ENCODE results near the gene FRS3. TPM values are rescaled to one million over a fixed set of nuclear protein-coding genes. Genes with fewer than 3 reads are reported as not detected.

Gene FRS3
- total and polyA plus RNA-seq, 2 of the 8 experiments (the other 6 are each of a cell fraction or from before 2014, with no cell fraction given): 3.4 to 4.4 TPM

GRCh38 chr6:41726876-41727275 is 52.8 kb downstream of the FRS3 start:
- H4K91ac ChIP-seq (replicated peaks; ENCODE audit: insufficient read length, low read length): no peak overlapping the region
- no peak overlapping the region for H3K14ac ChIP-seq (ENCODE audit: insufficient read length)
- no peak overlapping the region for H4K5ac ChIP-seq (ENCODE audit: insufficient read length, low read depth, low read length)
- WGBS, 2 experiments (ENCODE audit: extremely low coverage in 1 of 2, insufficient coverage in 1 of 2, insufficient read length in 1 of 2, insufficient replicate concordance in 2 of 2, low coverage in 1 of 2, low lambda C conversion rate in 2 of 2, missing lambda C conversion rate in 1 of 2): 83% methylated on average over 7 of the region's 7 CpGs; no CpG with 5 or more reads in 1 of the 2 experiments
- H3K79me2 ChIP-seq (ENCODE audit: control insufficient read depth in 1 of 2, insufficient read depth in 2 of 2, low read length in 2 of 2): no peaks in the 10 kb centered on the region
- peaks cover 8 to 31% (median 19%) of the 10 kb centered on the region in 4 experiments for H3K4me1 ChIP-seq (replicated peaks in 1 of 4; ENCODE audit: control insufficient read depth in 3 of 4, insufficient read depth in 4 of 4, low read length in 3 of 4)
- no peaks in the 10 kb centered on the region for H3K79me1 ChIP-seq (ENCODE audit: low read depth, low read length)
- no peak overlapping the region for H2AK5ac ChIP-seq (ENCODE audit: low read depth, low read length)
- no peak overlapping the region for H3K56ac ChIP-seq (replicated peaks; ENCODE audit: insufficient read length, low read depth, low read length)
- no peak for TF ChIP-seq CHD1 (IDR thresholded peaks at IDR 0.05; ENCODE audit: low read depth, low read length)
- TF ChIP-seq CBX5 (IDR thresholded peaks at IDR 0.05; ENCODE audit: low read depth, low read length): no peak
- TF ChIP-seq KDM5A (IDR thresholded peaks at IDR 0.05; ENCODE audit: low read length): no peak
- TF ChIP-seq SIX5 (IDR thresholded peaks at IDR 0.05; ENCODE audit: low read depth, low read length): no peak
- no peak for TF ChIP-seq RFX5 (IDR thresholded peaks at IDR 0.05; ENCODE audit: borderline replicate concordance, low read depth, low read length)
- TF ChIP-seq EZH2 (IDR thresholded peaks at IDR 0.05; ENCODE audit: low read depth, low read length, severe bottlenecking): no peak
- TF ChIP-seq CHD2 (IDR thresholded peaks at IDR 0.05; ENCODE audit: low read length): no peak
- TF ChIP-seq GABPA (IDR thresholded peaks at IDR 0.05; ENCODE audit: borderline replicate concordance, insufficient read depth, low read length): no peak
- no peak for TF ChIP-seq BACH1 (IDR thresholded peaks at IDR 0.05; ENCODE audit: low read length)
- TF ChIP-seq, protein P1, sequence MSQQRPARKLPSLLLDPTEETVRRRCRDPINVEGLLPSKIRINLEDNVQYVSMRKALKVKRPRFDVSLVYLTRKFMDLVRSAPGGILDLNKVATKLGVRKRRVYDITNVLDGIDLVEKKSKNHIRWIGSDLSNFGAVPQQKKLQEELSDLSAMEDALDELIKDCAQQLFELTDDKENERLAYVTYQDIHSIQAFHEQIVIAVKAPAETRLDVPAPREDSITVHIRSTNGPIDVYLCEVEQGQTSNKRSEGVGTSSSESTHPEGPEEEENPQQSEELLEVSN (IDR thresholded peaks at IDR 0.05): no peak
- TF ChIP-seq, protein P2, sequence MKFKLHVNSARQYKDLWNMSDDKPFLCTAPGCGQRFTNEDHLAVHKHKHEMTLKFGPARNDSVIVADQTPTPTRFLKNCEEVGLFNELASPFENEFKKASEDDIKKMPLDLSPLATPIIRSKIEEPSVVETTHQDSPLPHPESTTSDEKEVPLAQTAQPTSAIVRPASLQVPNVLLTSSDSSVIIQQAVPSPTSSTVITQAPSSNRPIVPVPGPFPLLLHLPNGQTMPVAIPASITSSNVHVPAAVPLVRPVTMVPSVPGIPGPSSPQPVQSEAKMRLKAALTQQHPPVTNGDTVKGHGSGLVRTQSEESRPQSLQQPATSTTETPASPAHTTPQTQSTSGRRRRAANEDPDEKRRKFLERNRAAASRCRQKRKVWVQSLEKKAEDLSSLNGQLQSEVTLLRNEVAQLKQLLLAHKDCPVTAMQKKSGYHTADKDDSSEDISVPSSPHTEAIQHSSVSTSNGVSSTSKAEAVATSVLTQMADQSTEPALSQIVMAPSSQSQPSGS (IDR thresholded peaks at IDR 0.05; ENCODE audit: low read length): no peak
- TF ChIP-seq SIRT6 (IDR thresholded peaks at IDR 0.05; ENCODE audit: low read length): no peak
- H3K23ac ChIP-seq (ENCODE audit: insufficient read length): no peak overlapping the region
- H3K36me3 ChIP-seq (ENCODE audit: control insufficient read depth in 2 of 4, insufficient read depth in 4 of 4, low read length in 3 of 4): no peaks in the 10 kb centered on the region
- H3K23me2 ChIP-seq (ENCODE audit: low read depth, low read length): no peaks in the 10 kb centered on the region
- H2BK120ac ChIP-seq (replicated peaks; ENCODE audit: low read depth, low read length): no peak overlapping the region
- H2BK20ac ChIP-seq (ENCODE audit: low read length): no peak overlapping the region
- no peak overlapping the region for H2AFZ ChIP-seq (ENCODE audit: low read length)
- FAIRE-seq (no peak), DNase-seq (ENCODE audit: low read depth in 1 of 2, low spot score in 2 of 2) (no peak)
- peaks cover 0 to 1% of the 10 kb centered on the region in 2 experiments for H4K20me1 ChIP-seq (replicated peaks in 1 of 2; ENCODE audit: control insufficient read depth in 1 of 2, insufficient read depth in 2 of 2, low read length in 2 of 2)
- CTCF ChIA-PET (ENCODE audit: partially characterized antibody): interaction anchor here (1.3 to 1.4 kb wide), 2 partner anchors 16 to 22 kb away, joined by 3 read pairs; no protein-coding TSS in a partner anchor
- no peaks in the 10 kb centered on the region for H3K27me3 ChIP-seq (replicated peaks in 1 of 4; ENCODE audit: control insufficient read depth in 3 of 4, extremely low read depth in 1 of 4, insufficient read depth in 3 of 4, low read length in 3 of 4)
- H2BK12ac ChIP-seq (ENCODE audit: low read depth, low read length): 0 out of 2 replicates have a peak overlapping the region, but pooled peaks have one; percentile 50
- no peak overlapping the region for H2BK5ac ChIP-seq (ENCODE audit: low read depth, low read length)
- H4K8ac ChIP-seq (ENCODE audit: extremely low read depth, insufficient read depth, low read length): no peak overlapping the region
- no peak overlapping the region for H3K4me2 ChIP-seq (ENCODE audit: insufficient read depth in 1 of 2, low read depth in 2 of 2, low read length in 2 of 2)
- POLR2A ChIA-PET (ENCODE audit: partially characterized antibody): no interaction called here
- H3K27ac ChIP-seq (ENCODE audit: low read depth, low read length): no peak overlapping the region
- H3K9ac ChIP-seq (replicated peaks in 1 of 4; ENCODE audit: extremely low read depth in 1 of 4, low read depth in 3 of 4, low read length in 3 of 4): no peak overlapping the region
- no peaks in the 10 kb centered on the region for H3K9me3 ChIP-seq (ENCODE audit: insufficient read depth in 2 of 2, low read depth in 1 of 2, low read length in 1 of 2)
- H3K4me3 ChIP-seq (ENCODE audit: extremely low read depth in 1 of 4, insufficient read depth in 2 of 4, low read depth in 3 of 4, low read length in 4 of 4): no peak overlapping the region
- no peak overlapping the region for H2BK15ac ChIP-seq (ENCODE audit: low read length)
- no peak overlapping the region for H3K4ac ChIP-seq (replicated peaks; ENCODE audit: insufficient read length, low read depth, low read length)
- H3K18ac ChIP-seq (ENCODE audit: extremely low read depth, low read length): no peak overlapping the region
